PC-9 (cell line): ENCODE measurements around the gene ARHGAP24. TPM values are rescaled to one million over a fixed set of nuclear protein-coding genes. Genes with fewer than 3 reads are reported as not detected.

Experiments
- BruUV-seq: library from RNA; stranded (reverse); fragments of 400-500 nt; replicated peaks from 2 replicates; lab custom pipeline; 2021; lab: Mats Ljungman, UMichigan
- CTCF ChIA-PET: fragments of 300-600 bp; sonication (Branson Sonifier 250); formaldehyde crosslinking; loops from one replicate; lab custom pipeline; 2022; ENCODE audit warnings: antibody characterized with exemption; lab: Charles Lee
- POLR2A ChIA-PET: fragments of 300-600 bp; sonication (Branson Sonifier 250); formaldehyde crosslinking; loops from one replicate; lab custom pipeline; 2022; ENCODE audit warnings: antibody characterized with exemption; ENCODE audit not compliant: unreplicated experiment; lab: Charles Lee
- DNase-seq, 2 experiments: peaks; one replicate each; pipeline versions ENCODE4 v3.0.0 to v3.0.0-alpha.2; 2015 to 2022; ENCODE audit warnings: mixed read lengths in 1 of 2
- H2AFZ ChIP-seq: fragments of 200-600 bp; sonication (generic); 2 replicates; pipeline ENCODE4 v1.8.1; 2017; ENCODE audit warnings: antibody characterized with exemption
- H3F3A ChIP-seq: fragments of 200-600 bp; sonication (generic); 2 replicates; pipeline ENCODE4 v1.8.1; 2017; ENCODE audit warnings: antibody characterized with exemption, mild to moderate bottlenecking, low read depth; ENCODE audit not compliant: insufficient read depth
- H3K27ac ChIP-seq: fragments of 200-600 bp; sonication (generic); 2 replicates; pipeline ENCODE4 v1.6.1; 2016; ENCODE audit warnings: mixed run types
- H3K27me3 ChIP-seq: fragments of 200-600 bp; sonication (generic); 2 replicates; pipeline ENCODE4 v1.6.1; 2016; ENCODE audit warnings: low read depth, mixed run types; ENCODE audit not compliant: insufficient read depth
- H3K36me3 ChIP-seq: fragments of 200-600 bp; sonication (generic); 2 replicates; pipeline ENCODE4 v1.6.1; 2016; ENCODE audit warnings: low read depth, mixed run types
- H3K4me1 ChIP-seq: fragments of 200-600 bp; sonication (generic); replicated peaks from 2 replicates; pipeline ENCODE4 v1.6.1; 2016; ENCODE audit warnings: mixed run types; ENCODE audit not compliant: insufficient read depth
- H3K4me2 ChIP-seq: fragments of 200-600 bp; sonication (generic); 2 replicates; pipeline ENCODE4 v1.6.1; 2017; ENCODE audit warnings: mixed run types
- H3K4me3 ChIP-seq: fragments of 200-600 bp; sonication (generic); 2 replicates; pipeline ENCODE4 v1.6.1; 2016; ENCODE audit warnings: mixed run types
- H3K79me2 ChIP-seq: fragments of 200-600 bp; sonication (generic); 2 replicates; pipeline ENCODE4 v1.6.1; 2017; ENCODE audit warnings: low read depth, mixed run types
- H3K9me2 ChIP-seq: fragments of 200-600 bp; sonication (generic); 2 replicates; pipeline ENCODE4 v1.8.1; 2017; ENCODE audit warnings: mild to moderate bottlenecking; ENCODE audit not compliant: insufficient read depth
- H3K9me3 ChIP-seq: fragments of 200-600 bp; sonication (generic); 2 replicates; pipeline ENCODE4 v1.8.1; 2016; ENCODE audit warnings: low read depth; ENCODE audit not compliant: insufficient read depth
- H4K20me1 ChIP-seq: fragments of 200-600 bp; sonication (generic); 2 replicates; pipeline ENCODE4 v1.8.1; 2017; ENCODE audit not compliant: insufficient read depth
- CTCF ChIP-seq: fragments of 200-600 bp; sonication (generic); conservative IDR thresholded peaks from 2 replicates; pipeline ENCODE4 v1.6.1; 2017; ENCODE audit warnings: mixed run types, antibody characterized with exemption, mild to moderate bottlenecking, moderate library complexity
- EZH2 ChIP-seq: fragments of 200-600 bp; sonication (generic); IDR thresholded peaks from 2 replicates; pipeline ENCODE4 v1.8.0; 2017; ENCODE audit warnings: antibody characterized with exemption, low read depth
- intact Hi-C: fragments of 100-400 bp; cut with micrococcal nuclease; formaldehyde crosslinking; loops from one replicate; pipeline ENCODE4 v1.10.0; 2022; ENCODE audit not compliant: unreplicated experiment
- total RNA-seq: library from RNA; stranded (reverse); gene quantifications from 2 replicates; pipeline ENCODE4 v1.2.3, GENCODE V29; 2021

The ARHGAP24 gene
- total RNA-seq, 1 experiment from 2014 or later: 2.2 TPM

GRCh38 chr4:86031927-86032326 lies 557.0 kb downstream of the ARHGAP24 start:
- Histone ChIP-seq H3K27me3 (no peaks in the 10 kb centered on the region), H3K27ac (no peak overlapping the region), H3K9me3 (no peaks in the 10 kb centered on the region), H3K9me2 (no peaks in the 10 kb centered on the region), H3K4me2 (no peak overlapping the region), H3K36me3 (no peaks in the 10 kb centered on the region), H3K4me3 (no peak overlapping the region), H3K79me2 (no peaks in the 10 kb centered on the region), H2AFZ (no peak overlapping the region), H3K4me1 (peaks cover 8% of the 10 kb centered on the region), H3F3A (no peaks in the 10 kb centered on the region), H4K20me1 (no peaks in the 10 kb centered on the region)
- CTCF ChIA-PET: interaction anchor here (0.6 to 1.1 kb wide), 2 partner anchors 235 to 556 kb away, joined by 4 to 5 read pairs; no protein-coding TSS in a partner anchor
- BruUV-seq: no TSS peak
- DNase-seq: no peak
- intact Hi-C loops: no loop called here
- no peak for TF ChIP-seq CTCF
- no peak for TF ChIP-seq EZH2
- POLR2A ChIA-PET: interaction anchor here (0.5 to 0.6 kb wide), 2 partner anchors 509 to 1185 kb away, joined by 4 to 5 read pairs; no protein-coding TSS in a partner anchor

DNA sequence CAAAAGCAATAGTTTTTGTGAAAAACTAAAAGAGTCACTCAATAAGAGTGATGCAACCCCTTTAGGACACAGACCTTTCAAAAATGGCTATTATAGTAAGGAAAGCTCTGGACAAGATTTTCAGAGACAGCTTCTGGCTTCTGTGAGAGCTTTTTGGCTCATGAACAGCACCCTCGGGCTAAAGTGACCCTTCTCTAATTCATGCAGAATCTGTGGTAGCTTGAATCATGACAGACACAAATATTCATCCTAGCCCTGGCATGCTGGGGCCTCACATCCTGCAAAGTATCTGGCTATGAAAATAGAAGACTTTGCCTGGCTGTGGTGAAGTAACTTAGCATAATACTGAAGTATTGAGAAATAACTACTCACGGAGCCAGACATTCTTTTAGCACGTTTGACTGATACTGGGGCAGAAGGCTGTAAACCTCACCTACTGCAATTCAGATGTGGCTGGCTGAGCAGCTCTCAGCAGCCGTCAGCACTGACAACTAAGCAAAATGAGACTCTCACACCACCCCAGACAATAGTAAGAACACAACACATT lies 557.6 kb downstream of the ARHGAP24 start:
- peak; percentile 12 to 66 for DNase-seq

GRCh38 chr4:86033171-86033570 lies 558.2 kb downstream of the ARHGAP24 start:
- no TSS peak for BruUV-seq
- no peak for DNase-seq
- Histone ChIP-seq H3F3A (no peaks in the 10 kb centered on the region), H3K9me3 (no peaks in the 10 kb centered on the region), H3K4me3 (no peak overlapping the region), H3K27me3 (no peaks in the 10 kb centered on the region), H4K20me1 (no peaks in the 10 kb centered on the region), H3K79me2 (no peaks in the 10 kb centered on the region), H2AFZ (no peak overlapping the region), H3K9me2 (no peaks in the 10 kb centered on the region), H3K4me2 (no peak overlapping the region), H3K4me1 (peaks cover 16% of the 10 kb centered on the region), H3K36me3 (no peaks in the 10 kb centered on the region), H3K27ac (no peak overlapping the region)
- intact Hi-C loops: no loop called here
- no peak for TF ChIP-seq CTCF
- TF ChIP-seq EZH2: no peak
- CTCF ChIA-PET: interaction anchor here (1.1 kb wide), 1 partner anchor 236 kb away, joined by 4 read pairs; no protein-coding TSS in a partner anchor
- POLR2A ChIA-PET: no interaction called here

More for the DNA sequence above, 557.6 kb downstream of the ARHGAP24 start:
- no peaks in the 10 kb centered on the region for H3K9me3 ChIP-seq
- TF ChIP-seq EZH2 (no peak), CTCF (no peak)
- H3K4me1 ChIP-seq: peaks cover 14% of the 10 kb centered on the region
- H3K4me3 ChIP-seq: no peak overlapping the region
- H3F3A ChIP-seq: no peaks in the 10 kb centered on the region
- no peak overlapping the region for H3K4me2 ChIP-seq
- no peak overlapping the region for H2AFZ ChIP-seq
- no peaks in the 10 kb centered on the region for H3K79me2 ChIP-seq
- BruUV-seq: no TSS peak
- no peaks in the 10 kb centered on the region for H3K9me2 ChIP-seq
- H3K36me3 ChIP-seq: no peaks in the 10 kb centered on the region
- H4K20me1 ChIP-seq: no peaks in the 10 kb centered on the region
- no peak overlapping the region for H3K27ac ChIP-seq
- ChIA-PET POLR2A (interaction anchor here (0.5 to 0.6 kb wide), 2 partner anchors 509 to 1184 kb away, joined by 4 to 5 read pairs; no protein-coding TSS in a partner anchor), CTCF (interaction anchor here (1.1 kb wide), 1 partner anchor 236 kb away, joined by 4 read pairs; no protein-coding TSS in a partner anchor)
- H3K27me3 ChIP-seq: no peaks in the 10 kb centered on the region
- intact Hi-C loops: no loop called here
